GM18868 (cell line): Measurements from ENCODE around the gene RNF145.
"Not testable (repeated sequence)": the region's sequence is repeated elsewhere in the genome, so short reads cannot be mapped to it uniquely, and the experiment has no call there.

ENCODE experiments used
- ATAC-seq: cut with Tn5 transposase; IDR thresholded peaks from one replicate; pipeline ENCODE4 v1.9.1; 2021; ENCODE audit warnings: mild to moderate bottlenecking, moderate library complexity; ENCODE audit not compliant: unreplicated experiment

RNF145 gene

DNA sequence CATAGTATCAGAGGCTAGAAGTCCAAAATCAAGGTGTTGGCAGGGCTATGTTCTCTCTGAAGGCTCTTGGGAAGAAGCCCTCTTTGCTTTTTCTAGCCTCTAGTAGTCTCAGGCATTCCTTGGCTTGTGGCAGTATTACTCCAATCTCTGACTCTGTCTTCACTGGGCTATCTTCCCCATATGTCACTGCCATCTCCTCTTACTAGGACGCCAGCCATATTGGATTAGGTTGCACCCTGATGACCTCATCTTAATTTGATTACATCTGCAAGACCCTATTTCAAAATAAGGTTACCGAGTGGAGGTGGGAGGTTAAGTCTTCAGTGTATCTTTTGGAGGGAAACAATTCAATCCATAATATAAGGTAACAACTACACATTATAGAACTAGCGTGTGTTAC is 88.3 kb downstream of the RNF145 start:
- ATAC-seq = no peak

DNA sequence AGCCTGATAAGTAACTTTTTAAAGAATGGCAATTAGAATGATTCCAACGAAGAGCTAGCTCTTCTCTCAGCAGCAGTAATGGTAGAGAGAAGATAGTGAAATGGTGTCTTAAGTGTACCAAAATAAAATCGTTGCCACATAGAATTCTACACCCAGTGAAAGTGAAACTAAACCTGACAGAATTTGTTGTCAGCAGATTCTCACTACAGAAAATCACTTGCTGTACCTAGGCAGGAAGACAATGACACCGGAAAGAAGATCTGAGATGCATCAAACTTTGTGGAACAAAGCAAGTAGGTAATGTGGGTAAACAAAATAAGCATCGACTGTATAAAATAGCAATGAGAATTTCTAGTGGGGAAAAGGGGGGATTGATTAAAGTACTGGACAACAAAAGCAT is 88.9 kb downstream of the RNF145 start:
- ATAC-seq = no peak

DNA sequence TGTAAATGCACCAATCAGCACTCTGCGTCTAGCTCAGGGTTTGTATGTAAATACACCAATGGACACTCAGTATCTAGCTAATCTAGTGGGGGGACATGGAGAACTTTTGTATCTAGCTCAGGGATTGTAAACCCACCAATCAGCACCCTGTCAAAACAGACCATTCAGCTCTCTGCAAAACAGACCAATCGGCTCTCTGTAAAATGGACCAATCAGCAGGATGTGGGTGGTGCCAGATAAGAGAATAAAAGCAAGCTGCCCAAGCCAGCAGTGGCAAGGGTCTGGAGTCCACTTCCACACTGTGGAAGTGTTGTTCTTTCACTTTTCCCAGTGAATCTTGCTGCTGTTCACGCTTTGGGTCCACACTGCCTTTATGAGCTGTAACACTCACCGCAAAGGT is 89.5 kb downstream of the RNF145 start:
- ATAC-seq = not testable (repeated sequence)

DNA sequence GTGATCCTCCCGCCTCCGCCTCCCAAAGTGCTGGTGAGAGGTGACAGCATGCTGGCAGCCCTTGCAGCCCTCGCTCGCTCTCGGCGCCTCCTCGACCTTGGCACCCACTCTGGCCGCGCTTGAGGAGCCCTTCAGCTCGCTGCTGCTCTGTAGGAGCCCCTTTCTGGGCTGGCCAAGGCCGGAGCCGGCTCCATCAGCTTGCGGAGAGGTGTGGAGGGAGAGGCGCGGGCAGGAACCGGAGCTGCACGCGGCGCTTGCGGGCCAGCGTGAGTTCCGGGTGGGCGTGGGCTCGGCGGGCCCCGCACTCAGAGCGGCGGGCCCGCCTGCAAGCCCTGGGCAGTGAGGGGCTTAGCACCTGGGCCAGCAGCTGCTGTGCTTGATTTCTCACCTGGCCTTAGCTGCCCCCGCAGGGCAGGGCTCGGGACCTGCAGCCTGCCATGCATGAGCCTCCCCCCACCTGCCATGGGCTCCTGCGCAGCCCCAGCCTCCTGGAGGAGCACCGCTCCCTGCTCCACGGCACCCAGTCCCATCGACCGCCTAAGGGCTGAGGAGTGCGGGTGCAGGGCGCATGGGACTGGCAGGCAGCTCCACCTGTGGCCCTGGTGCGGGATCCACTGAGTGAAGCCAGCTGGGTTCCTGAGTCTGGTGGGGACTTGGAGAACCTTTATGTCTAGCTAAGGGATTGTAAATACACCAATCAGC is 90.2 kb downstream of the RNF145 start:
- ATAC-seq = not testable (repeated sequence)

DNA sequence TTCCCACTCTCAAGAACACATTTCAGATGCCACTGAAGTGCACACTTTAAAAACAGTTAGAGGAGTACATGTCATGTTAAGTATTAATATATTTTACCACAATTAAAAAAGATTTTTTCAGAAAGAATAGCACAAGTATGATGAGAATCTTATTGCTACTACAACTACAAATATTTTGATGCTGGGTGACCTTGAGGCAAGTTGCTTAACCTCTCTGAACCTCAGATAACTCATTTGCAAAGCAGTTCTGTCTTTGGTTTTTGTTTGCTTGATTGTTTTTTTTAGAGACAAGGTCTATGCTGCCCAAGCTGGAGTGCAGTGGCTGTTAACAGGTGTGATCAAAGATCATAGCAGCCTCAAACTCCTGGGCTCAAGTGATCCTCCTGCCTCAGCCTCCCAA is 95.9 kb downstream of the RNF145 start:
- no peak for ATAC-seq

DNA sequence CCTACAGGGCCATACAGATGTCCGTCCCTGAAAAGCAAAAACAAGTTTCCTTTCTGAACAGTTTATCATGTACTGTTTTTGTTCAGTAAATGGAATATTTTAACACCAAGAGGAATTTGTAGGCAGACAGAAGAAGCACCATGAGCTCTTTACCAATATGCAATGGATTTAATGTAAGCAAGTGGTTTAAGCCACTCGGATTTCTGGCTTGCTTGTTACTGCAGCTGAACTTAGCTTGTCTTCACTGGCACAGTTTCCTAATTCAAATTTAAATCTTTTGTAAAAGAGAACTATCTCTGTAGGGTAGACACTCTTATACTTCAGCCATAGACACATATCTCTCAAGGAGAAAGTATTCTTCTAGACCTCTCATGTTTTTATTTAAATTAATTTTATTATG is 96.9 kb downstream of the RNF145 start:
- ATAC-seq = no peak
